Natural killer cell (primary cell): ENCODE data around the gene NRG3. TPM values are rescaled to one million over a fixed set of nuclear protein-coding genes. Genes with fewer than 3 reads are reported as not detected.

Source experiments
- ATAC-seq, 3 donors: fragments of 150-1000 bp in 2 of 3; fragments of 200-7000 bp in 1 of 3; cut with Tn5 transposase; 1 replicate in 1 of 3; 2 replicates in 2 of 3; pipeline ENCODE4 v1.10.0; 2021; ENCODE audit warnings: mild to moderate bottlenecking in 2 of 3, moderate library complexity in 2 of 3
- DNase-seq, 2 donors: peaks; one replicate each; pipeline versions ENCODE4 v3.0.0 to v3.0.0-alpha.2; 2013 to 2021; ENCODE audit warnings: mixed read lengths in 1 of 2
- H3K27ac ChIP-seq: one replicate; pipeline ENCODE4 v1.5.1; 2013; ENCODE audit warnings: mild to moderate bottlenecking, low read length
- H3K27me3 ChIP-seq: one replicate; pipeline ENCODE4 v1.6.1; 2013; ENCODE audit warnings: low read length; ENCODE audit not compliant: control insufficient read depth, insufficient read depth
- H3K36me3 ChIP-seq: one replicate; pipeline ENCODE4 v1.6.1; 2013; ENCODE audit warnings: low read length; ENCODE audit not compliant: control insufficient read depth, insufficient read depth
- H3K4me1 ChIP-seq: one replicate; pipeline ENCODE4 v1.6.1; 2013; ENCODE audit warnings: low read length; ENCODE audit not compliant: control insufficient read depth, insufficient read depth
- H3K4me3 ChIP-seq: one replicate; pipeline ENCODE4 v1.5.1; 2013; ENCODE audit warnings: low read length
- H3K9me3 ChIP-seq: one replicate; pipeline ENCODE4 v1.6.1; 2013; ENCODE audit warnings: low read length; ENCODE audit not compliant: control insufficient read depth, insufficient read depth
- H3K27ac Mint-ChIP-seq, 2 donors: one replicate each; pipeline ENCODE4 v1.8.0; 2022; ENCODE audit warnings: mild to moderate bottlenecking in 2 of 2, mixed read lengths in 2 of 2, moderate library complexity in 1 of 2
- H3K27me3 Mint-ChIP-seq, 2 donors: one replicate each; pipeline ENCODE4 v1.8.0; 2022; ENCODE audit warnings: low read depth in 2 of 2, mixed read lengths in 2 of 2
- H3K36me3 Mint-ChIP-seq: one replicate; pipeline ENCODE4 v1.8.0; 2022; ENCODE audit warnings: mixed read lengths
- H3K4me1 Mint-ChIP-seq, 2 donors: one replicate each; pipeline ENCODE4 v1.8.0; 2022; ENCODE audit warnings: mixed read lengths in 2 of 2
- H3K4me3 Mint-ChIP-seq: one replicate; pipeline ENCODE4 v1.8.0; 2022; ENCODE audit warnings: mild to moderate bottlenecking, moderate library complexity, mixed read lengths
- H3K9me3 Mint-ChIP-seq, 2 donors: one replicate each; pipeline ENCODE4 v1.8.0; 2022; ENCODE audit warnings: mixed read lengths in 2 of 2
- WGBS: methylation state at CpG from one replicate; pipeline ENCODE4 v1.1.7; 2013; ENCODE audit warnings: missing lambda C conversion rate; ENCODE audit not compliant: insufficient coverage; 5-methylcytosine and 5-hydroxymethylcytosine counted together
- intact Hi-C: fragments of 100-400 bp; cut with micrococcal nuclease; formaldehyde crosslinking; loops from one replicate; pipeline ENCODE4 v1.14.2; 2022
- total RNA-seq, 4 donors: library from RNA; stranded (reverse); fragments of 120-200 nt in 1 of 4; gene quantifications; one replicate each; pipeline versions ENCODE4 v1.2.3 to v1.2.4, GENCODE V29; 2013 to 2022
- TF ChIP-seq, protein P1 (sequence below): fragments of 200-600 bp; IDR thresholded peaks from one replicate; pipeline ENCODE4 v1.8.0; 2022; ENCODE audit warnings: antibody characterized with exemption

Gene NRG3
- total RNA-seq, 3 donors from 2014 or later (not counting 1 experiment from before 2014, with no cell fraction given) = not detected

DNA sequence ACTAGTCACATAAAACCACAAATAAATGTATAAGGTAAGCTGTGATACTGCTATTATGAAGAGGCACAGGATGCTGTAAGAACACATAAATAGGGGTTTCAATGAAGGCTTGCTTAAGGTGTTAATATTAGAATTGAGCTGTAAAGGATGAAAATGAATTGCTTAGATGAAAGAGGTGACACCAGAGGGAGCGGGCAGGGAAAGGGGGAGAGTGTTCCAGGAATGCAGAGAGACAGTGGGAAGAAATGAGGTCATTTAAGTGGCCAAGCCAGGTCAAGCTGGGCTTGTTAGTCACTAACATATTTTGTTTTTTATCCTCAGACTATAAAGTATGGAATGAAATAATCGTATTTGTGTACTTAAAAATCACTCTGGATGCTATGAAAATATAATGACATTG, 193.5 kb downstream of the NRG3 start:
- H3K27me3 ChIP-seq = no peaks in the 10 kb centered on the region
- 69% methylated on average over 1 of the region's 2 CpGs for WGBS
- H3K36me3 ChIP-seq = no peaks in the 10 kb centered on the region
- no peak for DNase-seq
- Mint-ChIP-seq H3K4me3 (no peak overlapping the region), H3K27ac (no peak overlapping the region), H3K27me3 (no peaks in the 10 kb centered on the region), H3K4me1 (no peaks in the 10 kb centered on the region), H3K9me3 (peaks cover 10 to 12% of the 10 kb centered on the region in 2 donors), H3K36me3 (no peaks in the 10 kb centered on the region)
- H3K4me1 ChIP-seq = no peaks in the 10 kb centered on the region
- no peak for ATAC-seq
- TF ChIP-seq, protein P1, sequence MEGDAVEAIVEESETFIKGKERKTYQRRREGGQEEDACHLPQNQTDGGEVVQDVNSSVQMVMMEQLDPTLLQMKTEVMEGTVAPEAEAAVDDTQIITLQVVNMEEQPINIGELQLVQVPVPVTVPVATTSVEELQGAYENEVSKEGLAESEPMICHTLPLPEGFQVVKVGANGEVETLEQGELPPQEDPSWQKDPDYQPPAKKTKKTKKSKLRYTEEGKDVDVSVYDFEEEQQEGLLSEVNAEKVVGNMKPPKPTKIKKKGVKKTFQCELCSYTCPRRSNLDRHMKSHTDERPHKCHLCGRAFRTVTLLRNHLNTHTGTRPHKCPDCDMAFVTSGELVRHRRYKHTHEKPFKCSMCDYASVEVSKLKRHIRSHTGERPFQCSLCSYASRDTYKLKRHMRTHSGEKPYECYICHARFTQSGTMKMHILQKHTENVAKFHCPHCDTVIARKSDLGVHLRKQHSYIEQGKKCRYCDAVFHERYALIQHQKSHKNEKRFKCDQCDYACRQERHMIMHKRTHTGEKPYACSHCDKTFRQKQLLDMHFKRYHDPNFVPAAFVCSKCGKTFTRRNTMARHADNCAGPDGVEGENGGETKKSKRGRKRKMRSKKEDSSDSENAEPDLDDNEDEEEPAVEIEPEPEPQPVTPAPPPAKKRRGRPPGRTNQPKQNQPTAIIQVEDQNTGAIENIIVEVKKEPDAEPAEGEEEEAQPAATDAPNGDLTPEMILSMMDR = no peak
- H3K27ac ChIP-seq = no peak overlapping the region
- no peak overlapping the region for H3K4me3 ChIP-seq
- H3K9me3 ChIP-seq = no peaks in the 10 kb centered on the region
- intact Hi-C loops = no loop called here

DNA sequence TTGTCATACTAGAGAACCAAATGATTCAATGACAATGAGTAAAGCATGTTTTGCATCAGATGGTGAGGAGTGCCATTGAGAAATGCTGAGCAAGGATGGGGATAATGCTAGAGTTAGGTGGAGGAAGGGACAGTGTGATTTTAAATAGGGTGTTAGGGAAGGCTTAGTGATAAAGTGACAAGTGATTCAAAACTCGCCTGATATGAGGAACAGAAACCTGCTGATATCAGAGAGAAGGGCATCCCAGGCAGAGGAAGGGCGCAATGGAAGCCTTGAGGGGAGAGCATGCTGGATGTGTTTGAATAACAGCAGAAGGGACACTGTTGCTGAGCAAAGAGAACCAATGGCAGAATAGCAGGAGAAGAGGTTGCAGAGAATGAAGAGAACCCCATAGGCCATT, 196.2 kb downstream of the NRG3 start:
- H3K4me3 ChIP-seq = no peak overlapping the region
- H3K4me1 ChIP-seq = no peaks in the 10 kb centered on the region
- no peak overlapping the region for H3K27ac ChIP-seq
- no peak for DNase-seq
- H3K9me3 Mint-ChIP-seq = peaks cover 15 to 22% of the 10 kb centered on the region in 2 donors
- H3K36me3 ChIP-seq = no peaks in the 10 kb centered on the region
- H3K36me3 Mint-ChIP-seq = no peaks in the 10 kb centered on the region
- no peaks in the 10 kb centered on the region for H3K4me1 Mint-ChIP-seq
- intact Hi-C loops = no loop called here
- H3K4me3 Mint-ChIP-seq = no peak overlapping the region
- no peaks in the 10 kb centered on the region for H3K27me3 Mint-ChIP-seq
- TF ChIP-seq, protein P1 = no peak
- no peak overlapping the region for H3K27ac Mint-ChIP-seq
- 66% methylated on average over 2 of the region's 2 CpGs for WGBS
- no peaks in the 10 kb centered on the region for H3K27me3 ChIP-seq
- no peaks in the 10 kb centered on the region for H3K9me3 ChIP-seq
- no peak for ATAC-seq

DNA sequence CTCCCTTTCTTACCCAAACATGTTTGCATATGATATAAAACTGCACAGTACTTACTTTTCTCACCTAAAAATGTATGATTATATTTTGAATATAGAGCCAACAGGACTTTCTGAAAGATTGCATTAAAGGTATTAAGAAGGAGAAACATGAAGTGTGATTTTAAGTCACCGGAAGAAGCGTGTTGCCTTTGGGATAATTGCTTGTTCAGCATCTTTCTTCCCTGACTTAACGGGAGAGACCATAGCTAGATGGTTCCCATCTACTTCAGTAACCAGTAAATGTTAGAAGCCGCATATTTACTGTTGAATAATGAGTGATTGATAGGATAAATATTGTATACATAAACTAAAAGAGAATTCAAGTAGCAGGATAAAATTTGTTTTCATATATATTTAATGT, 197.1 kb downstream of the NRG3 start:
- WGBS = 76% methylated on average over 2 of the region's 4 CpGs
- Histone ChIP-seq H3K9me3 (no peaks in the 10 kb centered on the region), H3K36me3 (no peaks in the 10 kb centered on the region), H3K4me3 (no peak overlapping the region), H3K4me1 (no peaks in the 10 kb centered on the region), H3K27me3 (no peaks in the 10 kb centered on the region), H3K27ac (no peak overlapping the region)
- DNase-seq (no peak), ATAC-seq (no peak)
- intact Hi-C loops = no loop called here
- Mint-ChIP-seq H3K27ac (no peak overlapping the region), H3K36me3 (no peaks in the 10 kb centered on the region), H3K27me3 (no peaks in the 10 kb centered on the region), H3K4me1 (no peaks in the 10 kb centered on the region), H3K9me3 (peaks cover 17 to 24% of the 10 kb centered on the region in 2 donors), H3K4me3 (no peak overlapping the region)
- TF ChIP-seq, protein P1 = no peak

DNA sequence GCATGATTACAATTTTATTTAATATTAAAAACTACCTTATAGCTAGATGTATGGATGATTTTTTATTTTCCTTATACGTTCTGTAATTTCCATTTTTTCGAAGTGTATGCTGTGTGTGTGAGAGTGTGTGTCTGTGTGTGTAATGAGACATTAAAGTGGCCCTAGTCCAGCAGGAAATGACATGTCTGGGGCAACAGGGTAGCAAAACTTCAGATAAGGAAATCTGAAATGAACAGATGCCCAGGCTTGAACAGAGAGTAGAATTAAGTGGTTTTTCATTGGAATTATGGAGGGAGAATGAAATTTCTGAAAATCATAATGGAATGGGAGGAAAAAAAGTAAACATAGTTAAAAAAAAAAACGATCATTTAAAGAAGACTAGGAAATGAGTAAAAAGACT, 200.6 kb downstream of the NRG3 start:
- no peaks in the 10 kb centered on the region for H3K9me3 ChIP-seq
- H3K36me3 Mint-ChIP-seq = no peaks in the 10 kb centered on the region
- H3K36me3 ChIP-seq = no peaks in the 10 kb centered on the region
- ATAC-seq = no peak
- intact Hi-C loops = no loop called here
- no peak overlapping the region for H3K27ac ChIP-seq
- H3K27me3 Mint-ChIP-seq = no peaks in the 10 kb centered on the region
- H3K4me3 ChIP-seq = no peak overlapping the region
- WGBS = 75% methylated on average over 3 of the region's 3 CpGs
- H3K4me1 ChIP-seq = no peaks in the 10 kb centered on the region
- TF ChIP-seq, protein P1 = no peak
- H3K4me1 Mint-ChIP-seq = no peaks in the 10 kb centered on the region
- H3K27ac Mint-ChIP-seq = no peak overlapping the region
- peaks cover 13 to 20% of the 10 kb centered on the region in 2 donors for H3K9me3 Mint-ChIP-seq
- DNase-seq = no peak
- no peak overlapping the region for H3K4me3 Mint-ChIP-seq
- no peaks in the 10 kb centered on the region for H3K27me3 ChIP-seq
